ENCODE measurements around the gene PARN.

PARN gene

DNA sequence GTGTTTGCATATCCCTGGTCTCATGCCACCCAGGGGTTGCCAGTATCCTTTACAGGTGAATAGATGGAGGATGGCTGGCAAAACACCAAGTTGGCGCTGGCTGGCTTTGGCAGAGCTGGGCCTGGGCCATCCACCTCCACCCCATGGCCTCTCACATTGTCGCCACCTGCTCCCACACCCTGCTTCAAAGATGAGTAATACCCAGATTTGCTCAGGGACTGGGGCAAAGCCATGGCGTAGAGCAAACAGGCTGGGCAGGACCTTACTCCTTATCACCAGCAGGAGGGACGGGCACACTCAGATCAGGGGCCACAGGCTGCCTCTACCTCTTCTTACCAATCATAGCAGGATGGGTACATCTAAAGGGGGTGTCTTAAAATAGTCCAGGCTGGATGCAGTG lies 39.7 kb upstream of the PARN start:
- Histone ChIP-seq H3K27me3 (ENCODE audit: insufficient read depth, low read depth, severe bottlenecking) (no peaks in the 10 kb centered on the region), H3K9me3 (ENCODE audit: severe bottlenecking) (no peaks in the 10 kb centered on the region), H3K36me3 (peaks cover 39% of the 10 kb centered on the region), H3K27ac (no peak overlapping the region), H3K4me3 (ENCODE audit: low read depth, low read length) (no peak overlapping the region)
- TF ChIP-seq, protein P1, sequence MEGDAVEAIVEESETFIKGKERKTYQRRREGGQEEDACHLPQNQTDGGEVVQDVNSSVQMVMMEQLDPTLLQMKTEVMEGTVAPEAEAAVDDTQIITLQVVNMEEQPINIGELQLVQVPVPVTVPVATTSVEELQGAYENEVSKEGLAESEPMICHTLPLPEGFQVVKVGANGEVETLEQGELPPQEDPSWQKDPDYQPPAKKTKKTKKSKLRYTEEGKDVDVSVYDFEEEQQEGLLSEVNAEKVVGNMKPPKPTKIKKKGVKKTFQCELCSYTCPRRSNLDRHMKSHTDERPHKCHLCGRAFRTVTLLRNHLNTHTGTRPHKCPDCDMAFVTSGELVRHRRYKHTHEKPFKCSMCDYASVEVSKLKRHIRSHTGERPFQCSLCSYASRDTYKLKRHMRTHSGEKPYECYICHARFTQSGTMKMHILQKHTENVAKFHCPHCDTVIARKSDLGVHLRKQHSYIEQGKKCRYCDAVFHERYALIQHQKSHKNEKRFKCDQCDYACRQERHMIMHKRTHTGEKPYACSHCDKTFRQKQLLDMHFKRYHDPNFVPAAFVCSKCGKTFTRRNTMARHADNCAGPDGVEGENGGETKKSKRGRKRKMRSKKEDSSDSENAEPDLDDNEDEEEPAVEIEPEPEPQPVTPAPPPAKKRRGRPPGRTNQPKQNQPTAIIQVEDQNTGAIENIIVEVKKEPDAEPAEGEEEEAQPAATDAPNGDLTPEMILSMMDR (IDR thresholded peaks at IDR 0.05; ENCODE audit: low read depth, low read length) = no peak
- no peak for DNase-seq

DNA sequence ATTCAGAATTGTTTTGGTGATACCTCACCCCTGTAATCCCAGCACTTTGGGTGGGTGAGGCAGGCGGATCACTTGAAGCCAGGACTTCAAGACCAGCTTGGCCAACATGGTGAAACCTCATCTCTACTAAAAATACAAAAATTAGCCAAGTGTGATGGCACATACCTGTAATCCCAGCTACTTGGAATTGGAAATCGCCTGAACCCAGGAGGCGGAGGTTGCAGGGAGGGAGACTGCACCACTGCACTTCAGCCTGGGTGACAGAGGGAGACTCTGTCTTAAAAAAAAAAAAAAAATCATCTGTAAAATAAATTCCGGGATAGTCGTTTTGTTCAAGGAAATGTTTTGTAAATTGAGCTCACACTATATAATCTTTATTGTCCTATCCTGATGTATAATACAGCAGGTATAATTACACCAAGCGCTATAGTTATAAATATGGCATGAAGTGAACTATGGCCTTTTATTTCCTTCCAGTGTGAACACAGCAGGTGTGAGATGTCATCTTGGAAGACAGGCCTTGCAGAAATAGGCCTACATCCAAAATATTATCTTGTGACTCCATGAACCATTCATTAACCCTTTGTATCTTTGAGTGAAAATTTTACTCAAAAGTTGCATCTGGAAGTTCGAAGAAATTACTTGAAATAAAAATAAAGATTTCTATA lies 38.6 kb upstream of the PARN start:
- Histone ChIP-seq H3K36me3 (peaks cover 49% of the 10 kb centered on the region), H3K27ac (no peak overlapping the region), H3K4me3 (ENCODE audit: low read depth, low read length) (no peak overlapping the region), H3K27me3 (ENCODE audit: insufficient read depth, low read depth, severe bottlenecking) (no peaks in the 10 kb centered on the region), H3K9me3 (ENCODE audit: severe bottlenecking) (no peaks in the 10 kb centered on the region)
- TF ChIP-seq, protein P1 (IDR thresholded peaks at IDR 0.05; ENCODE audit: low read depth, low read length) = no peak
- no peak for DNase-seq

DNA sequence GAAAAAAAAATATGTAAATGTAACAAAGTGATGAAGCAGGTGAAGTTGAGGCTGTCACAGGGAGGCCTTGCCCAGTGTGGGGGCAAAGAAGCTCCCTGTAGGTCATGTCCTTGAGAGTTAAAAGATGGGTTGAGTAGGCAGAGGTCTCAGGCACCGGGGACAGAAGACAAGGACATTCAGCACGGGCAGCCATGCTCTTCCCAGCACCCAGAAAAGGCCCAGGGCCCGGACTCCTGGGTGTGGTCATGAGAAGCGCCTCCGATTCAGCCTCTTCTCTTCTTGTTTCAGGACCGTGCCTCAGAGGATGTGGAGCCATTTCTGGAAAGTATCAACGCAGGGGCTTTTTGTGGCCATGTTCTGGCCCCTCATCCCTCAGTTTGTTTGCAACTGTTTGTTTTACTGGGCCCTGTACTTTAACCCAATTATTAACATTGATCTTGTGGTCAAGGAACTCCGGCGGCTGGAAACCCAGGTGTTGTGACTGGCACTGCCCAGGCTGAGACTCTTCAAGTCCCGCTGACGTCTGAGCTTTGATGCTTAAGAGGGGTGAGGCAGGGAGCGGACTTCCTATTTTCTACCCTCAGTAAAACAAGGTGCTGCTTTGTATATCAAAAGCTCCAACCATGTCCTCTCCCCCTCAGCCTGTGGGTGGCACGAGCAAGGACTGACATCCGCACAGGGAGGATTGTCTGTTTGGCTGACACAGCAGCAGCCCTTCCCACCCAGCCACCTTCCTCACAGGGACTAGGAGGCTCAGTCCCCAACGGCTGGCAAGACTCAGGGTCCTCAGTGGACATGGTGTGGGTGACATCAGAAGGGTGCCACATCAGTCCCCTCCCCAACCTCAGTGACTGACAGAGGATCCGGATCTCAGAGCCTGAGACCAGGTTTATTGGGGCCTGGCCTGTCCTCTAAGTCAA lies 37.5 kb upstream of the PARN start:
- no peak for DNase-seq
- Histone ChIP-seq H3K27ac (no peak overlapping the region), H3K36me3 (peaks cover 60% of the 10 kb centered on the region), H3K4me3 (ENCODE audit: low read depth, low read length) (no peak overlapping the region), H3K9me3 (ENCODE audit: severe bottlenecking) (no peaks in the 10 kb centered on the region), H3K27me3 (ENCODE audit: insufficient read depth, low read depth, severe bottlenecking) (no peaks in the 10 kb centered on the region)
- TF ChIP-seq, protein P1 (IDR thresholded peaks at IDR 0.05; ENCODE audit: low read depth, low read length) = no peak

DNA sequence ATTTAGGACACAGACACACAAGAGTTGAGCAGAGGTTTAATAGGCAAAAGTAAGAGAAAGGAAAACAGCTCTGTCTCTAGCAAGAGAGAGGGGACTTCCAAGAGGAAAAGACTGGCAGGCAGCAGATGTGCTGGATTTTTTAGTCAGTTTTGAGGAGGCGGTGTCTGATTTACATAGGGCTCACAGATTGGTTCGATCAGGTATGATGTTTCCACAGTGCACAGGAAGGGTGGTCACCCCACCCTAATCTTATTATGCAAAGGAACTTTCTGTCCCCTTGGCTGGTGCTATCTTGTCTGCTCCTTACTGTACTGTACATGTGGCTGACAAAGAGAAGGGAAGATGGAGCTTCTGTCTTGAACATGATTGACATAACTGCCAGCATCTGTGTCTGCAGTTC lies 28.0 kb upstream of the PARN start:
- no peak overlapping the region for H3K27ac ChIP-seq
- H3K4me3 ChIP-seq (ENCODE audit: low read depth, low read length) = no peak overlapping the region
- TF ChIP-seq, protein P1 (IDR thresholded peaks at IDR 0.05; ENCODE audit: low read depth, low read length) = no peak
- peak; percentile 14 for DNase-seq
- H3K9me3 ChIP-seq (ENCODE audit: severe bottlenecking) = no peaks in the 10 kb centered on the region
- peaks cover 75% of the 10 kb centered on the region for H3K36me3 ChIP-seq
- H3K27me3 ChIP-seq (ENCODE audit: insufficient read depth, low read depth, severe bottlenecking) = no peaks in the 10 kb centered on the region

DNA sequence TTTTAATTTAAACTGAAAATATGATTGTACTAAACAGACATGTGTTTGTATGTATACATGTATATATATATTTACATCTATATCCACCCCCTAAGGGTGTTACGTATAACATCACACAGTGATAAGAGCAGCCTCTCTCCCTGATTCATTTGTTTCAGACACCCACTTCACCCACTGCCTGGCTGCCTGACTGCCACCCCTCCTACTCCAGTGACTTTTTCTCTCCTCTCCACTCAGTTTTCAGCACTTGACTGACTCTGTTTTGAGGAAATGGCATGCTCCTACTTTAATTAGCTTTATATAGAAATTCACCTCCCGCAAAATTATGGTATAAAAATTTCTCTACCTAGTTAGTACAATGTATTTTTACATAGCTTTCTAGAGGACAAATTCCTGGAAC lies 22.7 kb upstream of the PARN start:
- TF ChIP-seq, protein P1 (IDR thresholded peaks at IDR 0.05; ENCODE audit: low read depth, low read length) = no peak
- H3K9me3 ChIP-seq (ENCODE audit: severe bottlenecking) = no peaks in the 10 kb centered on the region
- DNase-seq = no peak

More for the DNA sequence above, 22.7 kb upstream of the PARN start:
- Histone ChIP-seq H3K4me3 (ENCODE audit: low read depth, low read length) (no peak overlapping the region), H3K27ac (no peak overlapping the region), H3K27me3 (ENCODE audit: insufficient read depth, low read depth, severe bottlenecking) (no peaks in the 10 kb centered on the region), H3K36me3 (peaks cover 84% of the 10 kb centered on the region)
